Panc1 (cell line): Measurements from ENCODE around the gene SLC5A2.

Experiments used
- CTCF ChIP-seq: fragments of 450-650 bp; IDR thresholded peaks from 2 replicates; pipeline ENCODE4 v1.5.1; 2017; ENCODE audit warnings: mild to moderate bottlenecking
- REST ChIP-seq, 2 experiments: IDR thresholded peaks; 2 replicates each; pipeline ENCODE4 v1.6.1; 2011 to 2012; ENCODE audit warnings: low read depth in 2 of 2, control low read depth in 1 of 2, low read length in 1 of 2, mild to moderate bottlenecking in 1 of 2, moderate library complexity in 1 of 2; ENCODE audit not compliant: insufficient read depth in 1 of 2

- TF ChIP-seq CTCF (no peak), REST (IDR thresholded peaks at IDR 0.05; ENCODE audit: insufficient read depth in 1 of 2, low read depth in 2 of 2, low read length in 1 of 2) (no peak)
These were observed 24.6 kb downstream of the SLC5A2 start for GRCh38 chr16:31507617-31507928.
